Adipocyte (in vitro differentiated cells): ENCODE measurements around the gene RTN4IP1.

Source experiments
- DNase-seq: peaks from one replicate; pipeline ENCODE4 v3.0.0-alpha.2; 2015; ENCODE audit warnings: low read depth
- H3K27me3 ChIP-seq: replicated peaks from 2 replicates; pipeline ENCODE4 v1.7.0; 2013; ENCODE audit warnings: mild to moderate bottlenecking, low read length, moderate library complexity; ENCODE audit not compliant: control insufficient read depth, insufficient read depth
- H3K36me3 ChIP-seq: 2 replicates; pipeline ENCODE4 v1.7.0; 2013; ENCODE audit warnings: low read length, mild to moderate bottlenecking, moderate library complexity; ENCODE audit not compliant: control insufficient read depth, insufficient read depth, severe bottlenecking
- H3K4me1 ChIP-seq: 2 replicates; pipeline ENCODE4 v1.7.0; 2013; ENCODE audit warnings: mild to moderate bottlenecking, low read length, moderate library complexity; ENCODE audit not compliant: control insufficient read depth, insufficient read depth
- H3K4me3 ChIP-seq: 2 replicates; pipeline ENCODE4 v1.7.0; 2013; ENCODE audit warnings: mild to moderate bottlenecking, low read length, moderate library complexity
- H3K9ac ChIP-seq: 2 replicates; pipeline ENCODE4 v1.7.0; 2013; ENCODE audit warnings: mild to moderate bottlenecking, low read length, moderate library complexity
- H3K9me3 ChIP-seq: 2 replicates; pipeline ENCODE4 v1.7.0; 2013; ENCODE audit warnings: mild to moderate bottlenecking, low read length, moderate library complexity; ENCODE audit not compliant: control insufficient read depth

The RTN4IP1 gene

DNA sequence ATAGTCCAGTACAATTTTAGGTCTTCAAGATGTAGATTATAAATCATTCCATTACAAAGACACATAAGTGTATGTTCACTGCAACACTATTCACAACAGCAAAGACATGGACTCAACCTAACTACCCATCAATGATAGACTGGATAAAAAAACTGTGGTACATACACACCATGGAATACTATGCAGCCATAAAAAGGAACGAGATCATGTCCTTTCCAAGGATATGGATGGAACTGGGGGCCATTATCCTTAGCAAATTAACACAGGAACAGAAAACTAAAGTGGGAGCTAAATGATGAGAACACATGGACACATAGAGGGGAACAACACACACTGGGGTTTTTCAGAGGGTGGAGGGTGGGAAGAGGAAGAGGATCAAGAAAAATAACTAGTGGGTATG is 6.3 kb downstream of the RTN4IP1 start:
- peaks cover 4% of the 10 kb centered on the region for H3K36me3 ChIP-seq
- DNase-seq: no peak
- H3K9ac ChIP-seq: no peak overlapping the region
- H3K4me3 ChIP-seq: no peak overlapping the region
- H3K9me3 ChIP-seq: no peaks in the 10 kb centered on the region
- H3K27me3 ChIP-seq: no peaks in the 10 kb centered on the region
- H3K4me1 ChIP-seq: no peaks in the 10 kb centered on the region

DNA sequence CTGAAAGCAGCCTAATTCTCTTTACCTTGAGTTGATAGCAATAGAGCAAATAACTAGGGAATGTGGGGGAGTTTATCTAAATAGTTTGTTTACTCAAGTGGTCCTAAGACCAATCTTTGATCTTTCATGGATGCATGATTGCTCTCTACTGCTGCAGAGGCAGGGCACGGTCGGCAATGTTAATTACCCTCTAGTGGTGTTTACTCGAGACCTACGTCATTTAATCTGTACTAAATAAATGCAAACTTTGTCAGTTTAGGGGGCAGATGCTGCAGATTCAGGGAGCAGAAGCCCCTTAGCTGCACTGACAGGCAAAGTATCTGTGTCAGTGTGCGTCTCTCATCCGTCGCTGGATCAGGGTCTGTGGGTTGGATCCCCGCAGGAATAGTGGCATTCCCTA is 6.9 kb downstream of the RTN4IP1 start:
- DNase-seq: no peak
- peaks cover 7% of the 10 kb centered on the region for H3K36me3 ChIP-seq
- H3K4me3 ChIP-seq: no peak overlapping the region
- no peaks in the 10 kb centered on the region for H3K27me3 ChIP-seq
- H3K4me1 ChIP-seq: no peaks in the 10 kb centered on the region
- H3K9ac ChIP-seq: no peak overlapping the region
- H3K9me3 ChIP-seq: no peaks in the 10 kb centered on the region

DNA sequence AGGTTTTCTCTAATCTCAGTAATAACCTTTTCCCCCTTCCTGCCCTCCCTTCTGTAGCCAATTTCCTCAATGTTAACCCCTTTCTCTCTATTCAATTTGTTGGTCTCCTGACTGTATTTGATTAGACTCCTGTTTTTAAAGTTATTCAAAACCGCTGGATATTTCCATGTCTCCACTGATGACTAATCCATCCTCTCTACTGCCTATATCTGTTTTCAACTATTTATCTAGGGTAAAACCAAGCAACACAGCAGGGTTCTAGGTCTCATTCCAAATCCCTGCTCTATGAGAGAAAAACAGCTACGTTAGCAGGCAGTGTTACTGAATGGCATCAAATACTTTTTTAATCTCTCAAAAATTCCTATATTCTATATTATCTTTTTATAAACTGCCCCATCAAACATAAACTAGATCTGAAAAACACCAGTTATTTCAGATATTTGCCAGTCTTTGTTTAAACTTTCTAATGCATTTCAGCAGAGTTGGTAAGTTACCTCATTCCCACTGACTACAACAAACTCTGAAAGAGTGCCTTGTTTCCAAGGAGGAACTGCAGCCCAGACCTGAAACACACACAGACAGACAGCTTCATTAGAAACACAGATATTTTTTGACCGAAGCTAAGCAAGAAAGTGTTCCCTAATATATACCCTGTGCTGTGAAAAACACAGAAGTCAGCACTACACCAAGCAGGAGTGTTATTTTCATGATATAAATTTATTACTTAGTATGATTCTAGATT is 8.2 kb downstream of the RTN4IP1 start:
- Histone ChIP-seq H3K36me3 (peaks cover 14% of the 10 kb centered on the region), H3K4me1 (no peaks in the 10 kb centered on the region), H3K27me3 (no peaks in the 10 kb centered on the region), H3K9ac (no peak overlapping the region), H3K4me3 (no peak overlapping the region), H3K9me3 (no peaks in the 10 kb centered on the region)
- peak; percentile 22 for DNase-seq

DNA sequence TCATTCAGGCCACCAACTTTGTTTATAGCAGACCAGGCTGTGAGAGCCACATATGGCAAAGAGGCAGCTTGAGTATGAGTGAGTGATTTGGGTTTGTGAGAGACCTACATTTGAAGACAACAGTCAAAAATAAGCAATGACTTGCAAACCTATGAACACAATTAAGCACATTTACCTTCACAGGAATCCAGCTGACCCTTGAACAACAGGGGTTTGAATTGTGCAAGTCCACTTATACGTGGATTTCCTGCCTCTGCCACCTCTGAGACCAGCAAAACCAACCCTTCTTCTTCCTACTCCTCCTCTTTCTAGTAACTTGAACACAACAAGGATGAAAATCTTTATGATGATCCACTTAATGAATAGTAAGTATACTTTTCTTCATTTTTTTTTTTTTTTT is 10.1 kb downstream of the RTN4IP1 start:
- no peaks in the 10 kb centered on the region for H3K9me3 ChIP-seq
- no peak for DNase-seq
- peaks cover 14% of the 10 kb centered on the region for H3K36me3 ChIP-seq
- H3K9ac ChIP-seq: no peak overlapping the region
- H3K4me3 ChIP-seq: no peak overlapping the region
- H3K27me3 ChIP-seq: no peaks in the 10 kb centered on the region
- H3K4me1 ChIP-seq: no peaks in the 10 kb centered on the region

DNA sequence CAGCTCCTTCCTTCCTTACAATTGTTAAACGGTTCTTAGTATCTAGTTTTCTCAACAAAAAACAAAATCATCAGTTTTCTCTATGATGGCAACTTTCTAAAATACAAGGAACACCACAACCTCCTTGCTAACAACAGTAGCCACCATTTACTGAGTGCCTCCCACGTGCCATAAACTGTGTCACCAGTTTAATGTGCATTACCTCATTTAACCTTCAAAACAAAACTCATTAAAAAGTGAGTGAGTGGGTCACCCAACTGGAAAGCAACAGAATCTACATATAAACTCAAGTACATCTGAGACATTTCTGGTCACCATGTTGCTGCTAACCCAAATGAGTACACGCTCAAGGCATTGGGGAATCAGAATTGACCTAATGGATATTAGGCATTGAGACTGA is 11.0 kb downstream of the RTN4IP1 start:
- Histone ChIP-seq H3K27me3 (no peaks in the 10 kb centered on the region), H3K36me3 (peaks cover 14% of the 10 kb centered on the region), H3K4me3 (no peak overlapping the region), H3K4me1 (no peaks in the 10 kb centered on the region), H3K9me3 (no peaks in the 10 kb centered on the region), H3K9ac (no peak overlapping the region)
- no peak for DNase-seq

DNA sequence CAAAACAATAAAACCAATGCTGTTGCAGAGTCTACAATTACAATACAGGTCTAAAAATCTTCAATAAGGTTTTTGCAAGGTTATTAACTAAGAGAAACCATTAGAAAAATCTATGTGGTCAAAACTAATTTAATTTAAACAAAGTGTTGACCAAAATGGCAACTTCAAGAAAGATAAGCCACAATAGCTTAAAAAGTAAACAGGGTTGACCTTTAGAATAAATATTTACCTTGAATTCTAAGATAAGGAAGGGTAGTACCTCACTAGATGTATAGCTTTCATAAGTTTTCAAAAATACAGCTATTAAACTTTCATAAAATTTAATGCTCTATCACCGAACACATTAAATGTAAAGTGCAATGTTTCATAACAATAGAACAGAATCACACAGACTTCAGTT is 11.4 kb downstream of the RTN4IP1 start:
- Histone ChIP-seq H3K4me3 (no peak overlapping the region), H3K36me3 (peaks cover 14% of the 10 kb centered on the region), H3K9ac (no peak overlapping the region), H3K27me3 (no peaks in the 10 kb centered on the region), H3K4me1 (no peaks in the 10 kb centered on the region), H3K9me3 (no peaks in the 10 kb centered on the region)
- no peak for DNase-seq

DNA sequence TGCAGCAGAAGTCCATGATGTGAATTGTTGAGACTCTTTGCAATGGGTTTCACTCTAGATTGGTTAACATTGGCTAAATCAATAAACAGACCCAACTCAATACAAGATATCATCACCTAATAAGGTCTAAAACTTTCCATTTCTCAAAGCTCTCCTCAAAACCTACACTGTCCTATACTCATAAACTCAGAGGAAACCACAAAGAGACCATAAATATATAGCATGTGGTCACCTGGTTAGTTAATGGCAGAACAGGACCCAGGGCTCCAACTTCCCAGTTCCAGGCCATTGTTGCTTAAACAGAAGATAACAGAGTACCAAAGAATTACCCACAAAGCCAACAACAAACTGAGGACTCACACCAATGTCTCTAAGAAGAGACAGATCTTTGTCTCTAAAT is 12.0 kb downstream of the RTN4IP1 start:
- no peak overlapping the region for H3K4me3 ChIP-seq
- no peak overlapping the region for H3K9ac ChIP-seq
- H3K36me3 ChIP-seq: peaks cover 14% of the 10 kb centered on the region
- no peaks in the 10 kb centered on the region for H3K9me3 ChIP-seq
- H3K4me1 ChIP-seq: no peaks in the 10 kb centered on the region
- no peaks in the 10 kb centered on the region for H3K27me3 ChIP-seq
- DNase-seq: no peak

DNA sequence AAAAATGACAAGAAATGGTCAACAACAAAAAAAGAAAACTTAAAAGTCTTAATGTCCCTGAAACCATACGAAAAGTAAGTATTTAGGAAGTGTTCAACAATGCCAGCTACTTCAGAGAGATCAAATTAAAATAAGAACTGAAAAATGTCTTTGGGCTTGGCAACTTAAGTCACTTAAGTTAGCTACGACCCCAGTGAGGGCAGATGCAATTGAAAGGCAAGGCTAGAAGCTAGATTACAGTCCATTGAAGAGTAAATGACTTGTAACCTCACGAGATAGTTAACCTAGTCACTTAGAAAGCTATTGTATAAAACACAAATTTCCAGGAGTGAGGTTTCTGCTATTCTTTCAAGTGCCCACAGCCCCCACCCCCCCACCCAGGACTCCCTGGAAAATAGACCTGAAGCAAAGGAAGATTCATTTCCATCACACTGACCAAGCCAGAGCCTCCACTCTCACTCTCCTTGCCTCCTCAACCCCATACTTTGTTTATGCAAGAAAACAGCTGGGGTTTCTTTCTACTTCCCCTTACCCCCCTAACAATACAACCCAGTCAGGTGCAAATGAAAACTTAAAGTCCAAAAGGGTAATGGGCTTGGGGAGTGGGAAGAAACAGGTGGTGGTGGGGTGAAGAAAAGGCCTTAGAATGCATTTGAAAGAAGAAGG is 14.6 kb downstream of the RTN4IP1 start:
- DNase-seq: no peak
- H3K9ac ChIP-seq: no peak overlapping the region
- no peaks in the 10 kb centered on the region for H3K4me1 ChIP-seq
- H3K36me3 ChIP-seq: peaks cover 19% of the 10 kb centered on the region
- H3K27me3 ChIP-seq: no peaks in the 10 kb centered on the region
- no peaks in the 10 kb centered on the region for H3K9me3 ChIP-seq
- H3K4me3 ChIP-seq: no peak overlapping the region

DNA sequence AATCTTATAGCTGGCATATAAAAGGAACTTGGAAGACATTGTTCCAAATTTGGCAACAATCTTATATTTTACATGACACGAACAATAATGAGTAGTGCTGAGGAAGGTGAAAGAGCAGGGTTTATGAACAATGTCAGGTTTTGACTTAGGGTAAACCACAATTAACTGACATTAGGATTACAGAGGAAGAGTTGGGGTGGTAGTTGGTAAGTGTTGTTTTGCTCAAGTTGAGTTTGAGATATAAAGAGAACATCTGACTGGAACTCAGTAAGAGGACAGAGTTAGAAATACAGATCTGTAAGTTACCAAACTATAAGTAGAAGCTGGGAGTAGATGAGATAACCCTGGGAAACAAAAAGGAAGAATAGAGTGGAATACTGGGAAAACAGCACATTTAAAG is 15.1 kb downstream of the RTN4IP1 start:
- no peak for DNase-seq
- no peaks in the 10 kb centered on the region for H3K9me3 ChIP-seq
- H3K27me3 ChIP-seq: no peaks in the 10 kb centered on the region
- peaks cover 19% of the 10 kb centered on the region for H3K36me3 ChIP-seq
- H3K4me1 ChIP-seq: no peaks in the 10 kb centered on the region
- H3K4me3 ChIP-seq: no peak overlapping the region
- H3K9ac ChIP-seq: no peak overlapping the region

DNA sequence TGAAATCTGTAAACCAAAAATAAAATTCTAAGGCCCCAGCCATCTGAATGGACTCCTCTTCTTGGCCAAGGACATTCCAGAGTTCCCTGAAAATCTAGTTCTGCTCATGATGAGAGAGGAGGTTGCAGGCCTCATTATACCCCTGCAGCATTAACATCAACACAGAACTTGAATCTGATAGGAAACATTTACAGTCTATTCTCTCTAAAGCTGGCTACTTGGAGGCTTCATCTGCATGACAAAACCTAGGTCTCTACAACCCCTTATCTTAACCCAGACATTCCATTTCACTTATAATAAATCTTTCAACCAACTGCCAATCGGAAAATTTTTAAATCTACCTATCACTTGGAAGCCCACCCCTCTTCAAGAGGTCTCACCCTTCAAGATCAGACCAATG is 15.7 kb downstream of the RTN4IP1 start:
- no peak for DNase-seq
- Histone ChIP-seq H3K36me3 (peaks cover 15% of the 10 kb centered on the region), H3K4me3 (no peak overlapping the region), H3K27me3 (no peaks in the 10 kb centered on the region), H3K9me3 (no peaks in the 10 kb centered on the region), H3K9ac (no peak overlapping the region), H3K4me1 (no peaks in the 10 kb centered on the region)

DNA sequence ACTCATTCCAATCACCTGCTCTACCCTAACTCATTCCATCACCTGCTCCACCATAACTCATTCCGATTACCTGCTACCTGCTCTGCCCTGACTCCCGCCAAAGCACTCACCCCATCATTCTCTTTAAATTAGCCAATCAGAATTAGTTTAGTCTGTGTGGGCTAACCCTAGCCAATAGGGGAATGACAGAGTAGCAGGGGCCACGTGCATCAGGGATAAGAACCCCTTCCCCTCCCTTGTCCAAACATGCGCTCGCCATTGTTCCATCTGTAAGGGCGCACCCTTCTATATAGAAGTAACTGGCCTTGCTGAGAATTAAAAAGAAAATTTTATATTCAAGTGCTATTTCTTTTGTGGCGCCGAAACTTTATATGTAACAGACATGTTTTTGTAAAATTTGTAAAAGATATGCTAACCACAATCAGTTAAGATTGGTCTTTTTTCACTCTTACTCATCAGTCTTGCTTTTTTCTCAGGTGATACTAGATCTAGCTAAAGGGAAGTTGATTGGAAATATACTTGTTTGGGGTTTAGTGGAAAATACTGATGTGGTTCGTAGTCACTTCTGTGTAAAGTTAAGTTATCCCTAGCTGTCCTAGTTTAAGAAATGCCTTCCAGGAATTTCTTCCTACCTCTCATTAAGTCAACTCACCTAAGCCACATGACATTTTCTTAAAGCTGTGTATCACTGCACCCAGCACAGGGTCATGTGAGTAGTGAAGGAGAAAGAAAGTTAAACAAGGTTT is 16.5 kb downstream of the RTN4IP1 start:
- H3K9ac ChIP-seq: no peak overlapping the region
- H3K36me3 ChIP-seq: peaks cover 15% of the 10 kb centered on the region
- DNase-seq: no peak
- no peaks in the 10 kb centered on the region for H3K27me3 ChIP-seq
- no peaks in the 10 kb centered on the region for H3K4me1 ChIP-seq
- H3K9me3 ChIP-seq: no peaks in the 10 kb centered on the region
- no peak overlapping the region for H3K4me3 ChIP-seq
